ENCODE data around the gene HIVEP1.

GRCh38 chr6:11972806-11973205 is 39.3 kb upstream of the HIVEP1 start:
- TF ChIP-seq HNF4A (conservative IDR thresholded peaks at IDR 0.05) = no peak
- TF ChIP-seq HNF4G (IDR thresholded peaks at IDR 0.05) = no peak
- TF ChIP-seq TAF1 (conservative IDR thresholded peaks at IDR 0.05) = no peak
